IPS-11a (cell line): ENCODE data around the gene PRKAR1A.
"Not testable (repeated sequence)": the region's sequence is repeated elsewhere in the genome, so short reads cannot be mapped to it uniquely, and the experiment has no call there.

ENCODE experiments used
- H3K4me3 ChIP-seq: one replicate; pipeline ENCODE4 v1.5.1; 2013; ENCODE audit warnings: low read depth, low read length, control low read depth

The PRKAR1A gene

GRCh38 chr17:68511254-68511670 lies 968 bp upstream of the PRKAR1A start:
- H3K4me3 ChIP-seq, result peak overlapping the region; percentile 87

- H3K4me3 ChIP-seq, result peak overlapping the region; percentile 87
Observed at GRCh38 chr17:68511671-68512246, 471 bp upstream of the PRKAR1A start.

GRCh38 chr17:68512960-68513474 lies 787 bp downstream of the PRKAR1A start:
- H3K4me3 ChIP-seq, result peak overlapping the region; percentile 87

- peak overlapping the region; percentile 87 for H3K4me3 ChIP-seq
Observed at GRCh38 chr17:68513932-68514331, 1.7 kb downstream of the PRKAR1A start.

GRCh38 chr17:68514831-68515635 lies 2.8 kb downstream of the PRKAR1A start:
- H3K4me3 ChIP-seq, result no peak overlapping the region

GRCh38 chr17:68516732-68517131 lies 4.5 kb downstream of the PRKAR1A start:
- H3K4me3 ChIP-seq, result no peak overlapping the region

- H3K4me3 ChIP-seq, result not testable (repeated sequence)
Observed at GRCh38 chr17:68517605-68518004, 5.4 kb downstream of the PRKAR1A start.

GRCh38 chr17:68518063-68518815 lies 6.0 kb downstream of the PRKAR1A start:
- H3K4me3 ChIP-seq, result no peak overlapping the region

- H3K4me3 ChIP-seq, result not testable (repeated sequence)
Observed at GRCh38 chr17:68519051-68519450, 6.8 kb downstream of the PRKAR1A start.

GRCh38 chr17:68519911-68520310 lies 7.7 kb downstream of the PRKAR1A start:
- H3K4me3 ChIP-seq, result no peak overlapping the region

GRCh38 chr17:68522266-68522665 lies 10.0 kb downstream of the PRKAR1A start:
- no peak overlapping the region for H3K4me3 ChIP-seq

GRCh38 chr17:68526548-68526947 lies 14.3 kb downstream of the PRKAR1A start:
- no peak overlapping the region for H3K4me3 ChIP-seq

GRCh38 chr17:68527314-68527713 lies 15.1 kb downstream of the PRKAR1A start:
- no peak overlapping the region for H3K4me3 ChIP-seq

GRCh38 chr17:68531252-68531651 lies 19.0 kb downstream of the PRKAR1A start:
- no peak overlapping the region for H3K4me3 ChIP-seq

GRCh38 chr17:68532826-68533225 lies 20.6 kb downstream of the PRKAR1A start:
- H3K4me3 ChIP-seq, result no peak overlapping the region

- no peak overlapping the region for H3K4me3 ChIP-seq
Observed at GRCh38 chr17:68533887-68534694, 21.9 kb downstream of the PRKAR1A start.

GRCh38 chr17:68534695-68535088 lies 22.5 kb downstream of the PRKAR1A start:
- H3K4me3 ChIP-seq, result no peak overlapping the region

GRCh38 chr17:68535922-68536321 lies 23.7 kb downstream of the PRKAR1A start:
- no peak overlapping the region for H3K4me3 ChIP-seq

- H3K4me3 ChIP-seq, result no peak overlapping the region
Observed at GRCh38 chr17:68539548-68540467, 27.6 kb downstream of the PRKAR1A start.

- H3K4me3 ChIP-seq, result no peak overlapping the region
Observed at GRCh38 chr17:68540981-68541380, 28.8 kb downstream of the PRKAR1A start.
